T-cell (primary cell): ENCODE data around the gene TUBB1. TPM values are rescaled to one million over a fixed set of nuclear protein-coding genes. Genes with fewer than 3 reads are reported as not detected.

Experiments used
- ATAC-seq, 4 experiments: fragments of 200-7000 bp in 3 of 4; fragments of 150-1000 bp in 1 of 4; cut with Tn5 transposase; replicated peaks in 1 of 4; 1 replicate in 3 of 4; 2 replicates in 1 of 4; pipeline ENCODE4 v1.10.0; 2021; ENCODE audit warnings: moderate library complexity in 3 of 4, mild to moderate bottlenecking in 2 of 4, moderate number of reproducible peaks in 1 of 4
- CTCF ChIA-PET, 2 donors: fragments of 300-600 bp; sonication (Branson Sonifier 250); formaldehyde crosslinking; loops; one replicate each; lab custom pipeline; 2022; ENCODE audit warnings: antibody characterized with exemption in 2 of 2; lab: Charles Lee
- POLR2A ChIA-PET, 2 donors: fragments of 300-600 bp; sonication (Branson Sonifier 250); formaldehyde crosslinking; loops; one replicate each; lab custom pipeline; 2022; ENCODE audit warnings: antibody characterized with exemption in 2 of 2; lab: Charles Lee
- DNase-seq, 35 experiments: peaks; one replicate each; pipeline versions ENCODE4 v3.0.0 to v3.0.0-alpha.2; 2013 to 2023
- H3K27ac ChIP-seq: one replicate; pipeline ENCODE4 v1.5.1; 2013; ENCODE audit warnings: low read length
- H3K27me3 ChIP-seq, 2 experiments: replicated peaks in 1 of 2; 1 replicate in 1 of 2; 2 replicates in 1 of 2; pipeline versions ENCODE4 v1.6.1 to v1.7.0; 2013; ENCODE audit warnings: low read length in 1 of 2, mixed read lengths in 1 of 2; ENCODE audit not compliant: control insufficient read depth in 2 of 2, insufficient read depth in 2 of 2; ENCODE audit errors: extremely low read depth in 1 of 2
- H3K36me3 ChIP-seq, 2 donors: 1 replicate in 1 of 2; 2 replicates in 1 of 2; pipeline versions ENCODE4 v1.6.1 to v1.7.0; 2013; ENCODE audit warnings: low read length in 1 of 2; ENCODE audit not compliant: control insufficient read depth in 2 of 2, insufficient read depth in 1 of 2; ENCODE audit errors: extremely low read depth in 1 of 2
- H3K4me1 ChIP-seq, 2 experiments: 1 replicate in 1 of 2; 2 replicates in 1 of 2; pipeline versions ENCODE4 v1.6.1 to v1.7.0; 2013; ENCODE audit warnings: low read length in 2 of 2, mixed read lengths in 1 of 2; ENCODE audit not compliant: insufficient read depth in 2 of 2, control insufficient read depth in 1 of 2; ENCODE audit errors: extremely low read depth in 1 of 2
- H3K4me3 ChIP-seq, 2 donors: 1 replicate in 1 of 2; 2 replicates in 1 of 2; pipeline versions ENCODE4 v1.5.1 to v1.7.0; 2013; ENCODE audit warnings: mild to moderate bottlenecking in 2 of 2, low read length in 1 of 2, moderate library complexity in 1 of 2; ENCODE audit not compliant: control insufficient read depth in 1 of 2; ENCODE audit errors: extremely low read depth in 1 of 2
- H3K9me3 ChIP-seq: 2 replicates; pipeline ENCODE4 v1.7.0; 2013
- H3K27ac Mint-ChIP-seq, 2 donors: one replicate each; pipeline ENCODE4 v1.8.0; 2020 to 2021; ENCODE audit warnings: mild to moderate bottlenecking in 2 of 2, mixed read lengths in 2 of 2
- H3K27me3 Mint-ChIP-seq, 2 donors: one replicate each; pipeline ENCODE4 v1.8.0; 2021 to 2022; ENCODE audit warnings: mixed read lengths in 2 of 2
- H3K36me3 Mint-ChIP-seq: one replicate; pipeline ENCODE4 v1.8.0; 2021; ENCODE audit warnings: mixed read lengths
- H3K4me1 Mint-ChIP-seq, 3 donors: one replicate each; pipeline ENCODE4 v1.8.0; 2020 to 2022; ENCODE audit warnings: mixed read lengths in 3 of 3, mild to moderate bottlenecking in 1 of 3
- H3K4me3 Mint-ChIP-seq, 3 donors: one replicate each; pipeline ENCODE4 v1.8.0; 2020 to 2022; ENCODE audit warnings: mild to moderate bottlenecking in 3 of 3, mixed read lengths in 3 of 3, moderate library complexity in 3 of 3
- H3K9me3 Mint-ChIP-seq, 3 donors: one replicate each; pipeline ENCODE4 v1.8.0; 2020 to 2022; ENCODE audit warnings: mixed read lengths in 3 of 3
- WGBS: methylation state at CpG from one replicate; pipeline ENCODE4 v1.1.5; 2013; ENCODE audit warnings: missing lambda C conversion rate; ENCODE audit not compliant: insufficient coverage; 5-methylcytosine and 5-hydroxymethylcytosine counted together
- total RNA-seq, 35 experiments: library from RNA in 6 of 35; stranded (reverse) in 6 of 35; fragments of 120-200 nt in 1 of 35; gene quantifications; one replicate each; pipeline versions ENCODE4 v1.2.1 to v1.2.4 and lab custom pipeline; 2013 to 2026

TUBB1 gene
- total RNA-seq, 5 donors from 2014 or later (not counting 1 experiment from before 2014, with no cell fraction given): 0.56 to 5.0 TPM; not detected in 3

DNA sequence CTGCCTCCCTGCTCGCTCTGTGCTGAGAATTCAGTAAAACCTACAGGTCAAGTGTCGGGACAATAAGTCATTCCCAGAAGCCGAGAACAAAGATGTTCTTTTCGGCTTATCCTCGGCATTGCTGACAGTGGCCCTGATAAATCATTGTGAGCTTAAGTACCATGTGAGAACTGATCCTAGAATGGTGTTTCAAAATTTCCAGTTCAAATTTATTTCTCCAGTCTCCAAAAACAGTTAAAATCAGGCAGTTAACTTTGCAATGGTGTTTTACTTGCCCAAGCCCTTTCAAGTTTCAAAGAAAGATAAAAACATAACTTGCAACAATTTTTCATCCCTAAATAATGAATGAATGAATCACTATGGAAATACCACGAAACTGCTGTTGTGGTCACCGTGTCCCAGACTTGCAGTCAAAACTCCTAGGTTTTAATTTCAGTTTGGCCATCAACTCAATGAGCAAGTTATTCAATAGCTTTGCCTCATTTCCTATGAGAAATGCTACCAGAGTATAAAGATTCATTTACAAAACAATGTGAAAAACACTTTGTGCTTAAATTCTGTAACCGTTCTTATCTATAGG lies 8.6 kb downstream of the TUBB1 start:
- 90% methylated on average over 5 of the region's 8 CpGs for WGBS
- Mint-ChIP-seq H3K27ac (peak overlapping the region in 1 of 2 donors; percentile 34), H3K4me3 (peak overlapping the region in 1 of 3 donors; percentile 95)

DNA sequence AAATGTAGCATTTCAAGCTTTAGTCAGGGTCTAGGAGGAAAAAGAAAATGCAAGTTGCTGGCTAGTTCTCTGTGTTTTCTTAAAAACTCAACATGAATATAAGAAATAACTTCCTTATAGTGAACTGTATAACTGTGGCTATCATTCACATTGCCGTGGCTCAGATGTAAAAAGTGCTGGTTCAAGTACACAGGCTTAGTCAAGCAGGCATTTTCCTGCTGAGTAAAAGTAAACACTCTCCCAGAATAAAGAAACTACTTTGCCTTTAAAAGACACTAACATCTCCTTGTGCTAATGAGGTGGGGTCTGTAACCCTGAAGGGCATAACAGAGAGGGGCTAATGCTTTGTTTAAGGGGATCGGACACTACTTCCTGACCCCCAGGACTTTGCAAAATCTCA lies 9.6 kb downstream of the TUBB1 start:
- peaks cover 0 to 62% of the 10 kb centered on the region in 2 donors for H3K36me3 ChIP-seq
- no peak for ATAC-seq

More for the DNA sequence above, 8.6 kb downstream of the TUBB1 start:
- ATAC-seq (no peak), DNase-seq (no peak)
- Mint-ChIP-seq H3K4me1 (peaks cover 60 to 66% (median 65%) of the 10 kb centered on the region in 3 donors), H3K9me3 (no peaks in the 10 kb centered on the region), H3K36me3 (peaks cover 65% of the 10 kb centered on the region), H3K27me3 (no peaks in the 10 kb centered on the region)
- H3K9me3 ChIP-seq: no peaks in the 10 kb centered on the region
- no peak overlapping the region for H3K4me3 ChIP-seq
- H3K4me1 ChIP-seq: peaks cover 29 to 39% of the 10 kb centered on the region in 2 experiments
- no peak overlapping the region for H3K27ac ChIP-seq
- H3K27me3 ChIP-seq: no peaks in the 10 kb centered on the region
- POLR2A ChIA-PET: interaction anchor here in 1 of 2 donors (0.8 kb wide), 1 partner anchor 139 kb away, joined by 3 read pairs; no protein-coding TSS in a partner anchor
- H3K36me3 ChIP-seq: peaks cover 0 to 72% of the 10 kb centered on the region in 2 donors
- CTCF ChIA-PET: no interaction called here

DNA sequence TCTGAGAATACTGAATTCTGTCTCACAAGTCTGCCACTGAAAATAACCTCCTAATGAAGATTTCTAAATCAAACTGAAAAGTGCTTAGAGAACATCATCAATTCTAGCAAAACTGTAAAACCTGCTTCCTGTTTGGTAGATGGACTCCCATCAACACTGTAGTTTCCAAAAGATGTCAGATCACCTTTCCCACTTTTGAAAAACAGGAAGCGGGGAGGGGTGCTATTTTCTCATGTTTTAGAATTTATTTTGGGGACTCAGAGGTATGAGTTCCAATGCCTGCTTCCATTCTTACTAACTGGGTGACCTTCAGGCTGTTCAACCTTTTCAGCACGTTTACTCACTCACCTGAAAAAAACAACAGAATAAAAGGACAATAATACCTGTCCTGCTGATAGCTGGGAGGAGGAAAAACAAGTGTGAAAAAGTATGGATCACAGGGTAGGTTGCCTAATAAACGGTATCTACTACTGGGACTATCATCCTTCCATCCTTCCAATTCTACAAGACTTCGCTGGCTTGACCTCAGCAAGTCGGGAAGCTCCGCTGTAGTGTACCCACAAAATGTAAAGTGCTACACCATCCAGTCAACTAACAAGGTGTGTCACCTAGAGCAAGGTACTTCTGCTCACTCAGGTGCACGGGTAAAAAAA lies 11.8 kb downstream of the TUBB1 start:
- 17% methylated on average over 1 of the region's 7 CpGs for WGBS
- CTCF ChIA-PET: interaction anchor here (0.6 to 1.7 kb wide), 6 partner anchors 11 to 383 kb away, joined by 3 to 14 read pairs (median 6); partner anchors contain the start of gene PRELID3B (in 1 of the 2)
- Mint-ChIP-seq H3K4me3 (peak overlapping the region; percentile 91 to 95 (median 94)), H3K27ac (peak overlapping the region; percentile 94 to 96), H3K27me3 (no peaks in the 10 kb centered on the region), H3K4me1 (peaks cover 58 to 64% (median 59%) of the 10 kb centered on the region in 3 donors), H3K36me3 (peaks cover 54% of the 10 kb centered on the region), H3K9me3 (no peaks in the 10 kb centered on the region)
- Histone ChIP-seq H3K36me3 (peaks cover 0 to 52% of the 10 kb centered on the region in 2 donors), H3K27ac (no peak overlapping the region), H3K4me1 (peaks cover 30 to 41% of the 10 kb centered on the region in 2 experiments), H3K27me3 (no peaks in the 10 kb centered on the region), H3K9me3 (no peaks in the 10 kb centered on the region), H3K4me3 (peak overlapping the region; percentile 78 to 88)
- POLR2A ChIA-PET: interaction anchor here (0.5 to 2.2 kb wide), 5 partner anchors 11 to 163 kb away, joined by 3 to 31 read pairs (median 4); partner anchors contain the start of gene PRELID3B (in 1 of the 2)
- ATAC-seq: no peak
- no peak for DNase-seq

More for the DNA sequence above, 9.6 kb downstream of the TUBB1 start:
- no peak for DNase-seq
- Mint-ChIP-seq H3K27ac (peak overlapping the region; percentile 49 to 71), H3K4me3 (peak overlapping the region; percentile 32 to 95 (median 57)), H3K36me3 (peaks cover 58% of the 10 kb centered on the region), H3K9me3 (no peaks in the 10 kb centered on the region), H3K27me3 (no peaks in the 10 kb centered on the region), H3K4me1 (peaks cover 59 to 67% (median 66%) of the 10 kb centered on the region in 3 donors)
- ChIA-PET CTCF (interaction anchor here (0.6 to 0.7 kb wide), 2 partner anchors 22 to 171 kb away, joined by 3 to 6 read pairs; no protein-coding TSS in a partner anchor), POLR2A (interaction anchor here in 1 of 2 donors (0.6 kb wide), 1 partner anchor 93 kb away, joined by 7 read pairs; no protein-coding TSS in a partner anchor)
- no CpG with 5 or more reads among the region's 2 CpGs for WGBS
- H3K27me3 ChIP-seq: no peaks in the 10 kb centered on the region
- H3K4me1 ChIP-seq: peaks cover 30 to 41% of the 10 kb centered on the region in 2 experiments
- no peak overlapping the region for H3K27ac ChIP-seq
- no peaks in the 10 kb centered on the region for H3K9me3 ChIP-seq
- no peak overlapping the region for H3K4me3 ChIP-seq

DNA sequence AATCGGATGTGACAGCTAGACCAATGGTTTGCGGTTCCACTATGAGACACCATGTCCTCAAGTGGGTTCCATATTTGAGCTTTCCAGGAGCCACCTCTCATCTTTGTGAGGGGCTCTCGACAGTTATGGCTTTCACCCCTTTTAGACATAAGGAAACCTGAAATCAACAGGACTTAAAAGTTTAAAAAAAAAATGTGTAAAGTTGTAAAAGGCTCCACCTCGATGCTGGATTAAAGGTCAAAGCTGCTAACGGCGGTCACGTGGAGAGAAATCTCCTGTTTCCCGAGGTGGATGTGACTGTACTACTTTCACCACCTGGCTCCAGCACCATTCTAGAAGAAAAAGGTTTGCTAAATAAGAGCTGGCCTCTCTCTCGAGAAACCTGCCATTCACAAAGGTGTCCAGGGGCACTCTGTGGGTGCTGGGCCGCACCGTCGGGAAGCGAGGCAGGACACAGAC lies 12.4 kb downstream of the TUBB1 start:
- H3K36me3 ChIP-seq: peaks cover 0 to 54% of the 10 kb centered on the region in 2 donors
- CTCF ChIA-PET: interaction anchor here in 1 of 2 donors (0.7 to 1.7 kb wide), 9 partner anchors 10 to 222 kb away, joined by 3 to 12 read pairs (median 4); partner anchors contain the start of gene PRELID3B
- peak overlapping the region; percentile 94 to 96 for H3K27ac Mint-ChIP-seq

DNA sequence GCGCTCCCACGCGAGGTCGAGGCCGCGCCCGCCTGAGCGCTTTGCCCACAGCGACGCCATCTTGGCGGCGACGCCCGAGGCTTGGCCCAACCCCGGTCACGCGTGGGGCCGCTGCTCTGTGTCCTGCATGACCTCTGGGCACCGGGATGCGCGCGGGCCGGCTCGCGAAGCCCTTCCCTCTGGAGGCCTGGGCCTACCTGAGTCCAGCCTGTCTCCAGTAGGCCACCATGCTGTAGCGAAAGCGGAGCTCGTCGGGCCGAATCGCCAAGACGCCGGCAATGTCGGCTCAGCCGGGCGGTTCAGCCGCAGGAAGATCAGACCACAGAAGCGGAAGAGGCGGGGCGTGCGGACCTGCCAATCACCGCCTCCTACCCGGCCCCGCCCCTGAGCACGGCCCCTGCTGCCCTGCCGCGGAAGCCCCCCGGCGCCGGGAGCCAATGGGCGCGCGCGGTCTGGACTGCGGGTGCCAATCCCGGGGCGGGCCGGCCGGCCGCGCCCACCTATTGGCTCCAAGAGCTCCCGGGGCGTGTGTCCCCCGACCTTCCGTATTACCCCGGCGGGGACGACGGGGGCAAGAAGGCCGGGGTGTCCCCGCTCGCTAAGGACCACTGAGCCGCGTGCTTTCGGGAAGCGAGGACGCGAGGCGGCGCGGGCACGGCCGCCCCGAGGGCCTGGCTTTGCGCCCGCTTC lies 12.9 kb downstream of the TUBB1 start, which contains the start of gene ATP5F1E:
ATP5F1E (minus strand) TSS at position 313 of the 690 bp plus-strand sequence; CDS start at position 229, 84 bp downstream.
- peak within 1 kb of the TSS; percentile 78 for H3K27ac ChIP-seq
- Mint-ChIP-seq H3K36me3 (peaks cover 58% of the 10 kb centered on the region), H3K4me1 (peaks cover 54 to 59% (median 56%) of the 10 kb centered on the region in 3 donors), H3K27ac (peak within 1 kb of the TSS; percentile 94 to 96), H3K27me3 (no peaks in the 10 kb centered on the region), H3K4me3 (peak within 1 kb of the TSS; percentile 91 to 95 (median 94)), H3K9me3 (no peaks in the 10 kb centered on the region)
- under 1% methylated on average over 86 of the region's 86 CpGs for WGBS
- ATAC-seq: peak; percentile 95 to 99 (median 96)
- no peaks in the 10 kb centered on the region for H3K27me3 ChIP-seq
- peaks cover 0 to 53% of the 10 kb centered on the region in 2 donors for H3K36me3 ChIP-seq
- H3K9me3 ChIP-seq: no peaks in the 10 kb centered on the region
- ChIA-PET POLR2A (interaction anchor here (0.6 to 2.2 kb wide), 11 partner anchors 10 to 339 kb away, joined by 3 to 31 read pairs (median 3); partner anchors contain the start of genes NPEPL1 (in 1 of the 2), PRELID3B (in 1 of the 2) and ZNF831 (in 1 of the 2)), CTCF (interaction anchor here (0.5 to 1.7 kb wide), 13 partner anchors 10 to 221 kb away, joined by 3 to 12 read pairs (median 3); partner anchors contain the start of gene PRELID3B (in 1 of the 2))
- H3K4me3 ChIP-seq: peak within 1 kb of the TSS; percentile 78 to 88
- DNase-seq: peak; percentile 91 to 98 (median 96)
- peaks cover 27 to 37% of the 10 kb centered on the region in 2 experiments for H3K4me1 ChIP-seq

More for the DNA sequence above, 12.4 kb downstream of the TUBB1 start:
- H3K36me3 Mint-ChIP-seq: peaks cover 58% of the 10 kb centered on the region
- no peaks in the 10 kb centered on the region for H3K9me3 Mint-ChIP-seq
- POLR2A ChIA-PET: interaction anchor here (0.5 to 2.2 kb wide), 6 partner anchors 11 to 339 kb away, joined by 3 to 31 read pairs (median 4); partner anchors contain the start of genes NPEPL1 (in 1 of the 2), PRELID3B (in 1 of the 2) and ZNF831 (in 1 of the 2)
- no peaks in the 10 kb centered on the region for H3K9me3 ChIP-seq
- peak overlapping the region; percentile 70 for H3K27ac ChIP-seq
- peaks cover 30 to 41% of the 10 kb centered on the region in 2 experiments for H3K4me1 ChIP-seq
- no peaks in the 10 kb centered on the region for H3K27me3 ChIP-seq
- DNase-seq (peak in 1 of 35 experiments; percentile 45), ATAC-seq (no peak)
- H3K4me3 ChIP-seq: peak overlapping the region; percentile 78 to 88
- peaks cover 54 to 59% (median 56%) of the 10 kb centered on the region in 3 donors for H3K4me1 Mint-ChIP-seq
- 0% methylated on average over 7 of the region's 13 CpGs for WGBS
- peak overlapping the region; percentile 91 to 95 (median 94) for H3K4me3 Mint-ChIP-seq
- no peaks in the 10 kb centered on the region for H3K27me3 Mint-ChIP-seq
